H9 (cell line): ENCODE results near the gene DTNA. TPM values are rescaled to one million over a fixed set of nuclear protein-coding genes. Genes with fewer than 3 reads are reported as not detected.

ENCODE experiments used
- DNase-seq: peaks from one replicate; pipeline ENCODE4 v3.0.0-alpha.2; 2017
- H2AFZ ChIP-seq: one replicate; pipeline ENCODE4 v1.6.1; 2013; ENCODE audit warnings: mild to moderate bottlenecking, low read length, control low read depth, moderate library complexity
- H2AK5ac ChIP-seq: 2 replicates; pipeline ENCODE4 v1.6.1; 2013; ENCODE audit warnings: low read length, control low read depth, mixed read lengths; ENCODE audit not compliant: insufficient read length
- H2BK120ac ChIP-seq: one replicate; pipeline ENCODE4 v1.6.1; 2013; ENCODE audit warnings: low read depth, mild to moderate bottlenecking, low read length, control low read depth, inconsistent platforms; ENCODE audit not compliant: poor library complexity, severe bottlenecking
- H2BK12ac ChIP-seq: 2 replicates; pipeline ENCODE4 v1.6.1; 2013; ENCODE audit warnings: low read length, control low read depth, mixed read lengths, low read depth; ENCODE audit not compliant: insufficient read length
- H2BK15ac ChIP-seq: 2 replicates; pipeline ENCODE4 v1.6.1; 2013; ENCODE audit warnings: low read depth, low read length, control low read depth
- H2BK20ac ChIP-seq: one replicate; pipeline ENCODE4 v1.6.1; 2013; ENCODE audit warnings: low read depth, mild to moderate bottlenecking, low read length, control low read depth, inconsistent platforms; ENCODE audit not compliant: poor library complexity, severe bottlenecking
- H2BK5ac ChIP-seq: 2 replicates; pipeline ENCODE4 v1.6.1; 2013; ENCODE audit warnings: low read length, control low read depth, mixed read lengths; ENCODE audit not compliant: insufficient read length
- H3K14ac ChIP-seq: 2 replicates; pipeline ENCODE4 v1.6.1; 2013; ENCODE audit warnings: low read length, control low read depth; ENCODE audit not compliant: insufficient read depth
- H3K18ac ChIP-seq: 2 replicates; pipeline ENCODE4 v1.6.1; 2013; ENCODE audit warnings: low read depth, mild to moderate bottlenecking, mixed read lengths, low read length, control low read depth; ENCODE audit not compliant: insufficient read length
- H3K23ac ChIP-seq: 2 replicates; pipeline ENCODE4 v1.6.1; 2013; ENCODE audit warnings: low read length, control low read depth, mixed read lengths, low read depth; ENCODE audit not compliant: insufficient read length
- H3K23me2 ChIP-seq: 2 replicates; pipeline ENCODE4 v1.6.1; 2013; ENCODE audit warnings: low read depth, mild to moderate bottlenecking, mixed read lengths, low read length, control low read depth; ENCODE audit not compliant: insufficient read length, poor library complexity, severe bottlenecking
- H3K27ac ChIP-seq: 2 replicates; pipeline ENCODE4 v1.5.1; 2013; ENCODE audit warnings: low read length, control low read depth, mixed read lengths, low read depth; ENCODE audit not compliant: insufficient read length
- H3K27me3 ChIP-seq: 2 replicates; pipeline ENCODE4 v1.6.1; 2013; ENCODE audit warnings: low read length, control low read depth, inconsistent platforms; ENCODE audit not compliant: insufficient read depth
- H3K4ac ChIP-seq: 2 replicates; pipeline ENCODE4 v1.6.1; 2013; ENCODE audit warnings: low read depth, mild to moderate bottlenecking, control low read depth, inconsistent platforms, low read length, moderate library complexity
- H3K4me1 ChIP-seq: 2 replicates; pipeline ENCODE4 v1.6.1; 2013; ENCODE audit warnings: low read length, control low read depth, inconsistent platforms; ENCODE audit not compliant: insufficient read depth
- H3K4me2 ChIP-seq: 2 replicates; pipeline ENCODE4 v1.6.1; 2013; ENCODE audit warnings: low read length, control low read depth, mixed read lengths; ENCODE audit not compliant: insufficient read length, insufficient read depth
- H3K56ac ChIP-seq: 2 replicates; pipeline ENCODE4 v1.6.1; 2013; ENCODE audit warnings: low read depth, mild to moderate bottlenecking, mixed read lengths, low read length, control low read depth; ENCODE audit not compliant: insufficient read length
- H3K79me1 ChIP-seq: 2 replicates; pipeline ENCODE4 v1.6.1; 2013; ENCODE audit warnings: low read depth, mild to moderate bottlenecking, moderate library complexity, low read length, control low read depth, inconsistent platforms; ENCODE audit not compliant: insufficient read depth, poor library complexity, severe bottlenecking
- H3K79me2 ChIP-seq: 2 replicates; pipeline ENCODE4 v1.6.1; 2013; ENCODE audit warnings: low read length, control low read depth, inconsistent platforms; ENCODE audit not compliant: insufficient read depth
- H3K9ac ChIP-seq: 2 replicates; pipeline ENCODE4 v1.6.1; 2013; ENCODE audit warnings: low read length, control low read depth, mixed read lengths; ENCODE audit not compliant: insufficient read length; ENCODE audit errors: extremely low read depth
- H3K9me3 ChIP-seq: one replicate; pipeline ENCODE4 v1.6.1; 2013; ENCODE audit warnings: low read depth, low read length, inconsistent platforms; ENCODE audit not compliant: control insufficient read depth
- H3T11ph ChIP-seq: one replicate; pipeline ENCODE4 v1.6.1; 2013; ENCODE audit warnings: mild to moderate bottlenecking, low read length, control low read depth, inconsistent platforms
- H4K20me1 ChIP-seq: one replicate; pipeline ENCODE4 v1.6.1; 2013; ENCODE audit not compliant: control insufficient read depth, insufficient read length, insufficient read depth
- H4K5ac ChIP-seq: 2 replicates; pipeline ENCODE4 v1.6.1; 2013; ENCODE audit warnings: low read depth, mild to moderate bottlenecking, mixed read lengths, low read length, control low read depth; ENCODE audit not compliant: insufficient read length
- H4K8ac ChIP-seq: replicated peaks from 2 replicates; pipeline ENCODE4 v1.6.1; 2013; ENCODE audit warnings: low read length, control low read depth, mixed read lengths, low read depth; ENCODE audit not compliant: insufficient read length
- H4K91ac ChIP-seq: 2 replicates; pipeline ENCODE4 v1.6.1; 2013; ENCODE audit warnings: low read depth, mild to moderate bottlenecking, moderate library complexity, mixed read lengths, low read length, control low read depth; ENCODE audit not compliant: insufficient read length
- H3K27ac Mint-ChIP-seq, 3 experiments: 2 replicates in 2 of 3; 3 replicates in 1 of 3; pipeline ENCODE4 v1.8.0; 2020 to 2021; ENCODE audit warnings: mixed read lengths in 3 of 3, mild to moderate bottlenecking in 1 of 3, moderate library complexity in 1 of 3
- H3K27me3 Mint-ChIP-seq: 2 replicates; pipeline ENCODE4 v1.8.0; 2021; ENCODE audit warnings: low read depth, mild to moderate bottlenecking, moderate library complexity, mixed read lengths
- H3K36me3 Mint-ChIP-seq, 3 experiments: 2 replicates in 2 of 3; 3 replicates in 1 of 3; pipeline ENCODE4 v1.8.0; 2020 to 2021; ENCODE audit warnings: low read depth in 3 of 3, mixed read lengths in 3 of 3; ENCODE audit not compliant: insufficient read depth in 1 of 3
- H3K4me1 Mint-ChIP-seq, 2 experiments: 2 replicates each; pipeline ENCODE4 v1.8.0; 2020; ENCODE audit warnings: mixed read lengths in 2 of 2
- H3K4me3 Mint-ChIP-seq, 2 experiments: 2 replicates in 1 of 2; 3 replicates in 1 of 2; pipeline ENCODE4 v1.8.0; 2020 to 2021; ENCODE audit warnings: mild to moderate bottlenecking in 2 of 2, mixed read lengths in 2 of 2, moderate library complexity in 1 of 2
- H3K9me3 Mint-ChIP-seq, 2 experiments: 2 replicates in 1 of 2; 3 replicates in 1 of 2; pipeline ENCODE4 v1.8.0; 2020; ENCODE audit warnings: mild to moderate bottlenecking in 2 of 2, mixed read lengths in 2 of 2, moderate library complexity in 1 of 2
- WGBS: extraction: QIAGEN DNeasy Blood & Tissue Kit; methylation state at CpG from one replicate; pipeline ENCODE4 v1.1.7; 2013; ENCODE audit warnings: missing lambda C conversion rate, low lambda C conversion rate, mixed read lengths; ENCODE audit not compliant: insufficient read length; ENCODE audit errors: extremely low coverage; 5-methylcytosine and 5-hydroxymethylcytosine counted together
- total RNA-seq: library from RNA; stranded (reverse); gene quantifications from 2 replicates; pipeline ENCODE4 v1.2.1, GENCODE V29; 2021
- TF ChIP-seq, protein P1 (sequence below): fragments of 200-600 bp; sonication (generic); conservative IDR thresholded peaks from 3 replicates; pipeline ENCODE4 v1.8.0; 2021; ENCODE audit warnings: antibody characterized with exemption, mild to moderate bottlenecking

The DTNA gene
- total RNA-seq, 1 experiment from 2014 or later, result 25.5 TPM

DNA sequence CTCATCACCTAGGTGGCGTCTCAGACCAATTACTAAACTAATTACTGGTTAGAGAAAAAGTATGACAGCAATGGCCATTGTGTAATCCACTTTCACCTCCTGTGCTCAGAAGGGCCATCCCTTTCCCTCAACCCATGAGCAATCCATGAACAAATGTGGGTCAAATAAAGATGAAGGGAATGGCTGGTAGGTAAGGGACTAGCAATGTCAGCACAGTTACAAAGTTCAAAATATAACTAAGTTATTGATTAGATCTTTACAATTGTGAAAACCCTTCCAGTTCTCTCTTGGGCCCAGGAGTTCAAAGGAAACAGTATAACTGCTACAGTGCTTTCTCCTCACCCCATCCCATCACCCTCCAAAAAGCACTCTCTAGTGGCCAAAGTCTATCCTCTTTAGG, 98.3 kb downstream of the DTNA start:
- no peaks in the 10 kb centered on the region for H3K79me1 ChIP-seq
- H3K79me2 ChIP-seq, result no peaks in the 10 kb centered on the region
- H2AK5ac ChIP-seq, result no peak overlapping the region
- H3K9ac ChIP-seq, result no peak overlapping the region
- H3K27me3 Mint-ChIP-seq, result no peaks in the 10 kb centered on the region; the same call in 1 of the 2 replicates
- no peaks in the 10 kb centered on the region for H3K9me3 ChIP-seq
- H3K27ac Mint-ChIP-seq, result no peak overlapping the region
- H2BK12ac ChIP-seq, result peak overlapping the region; percentile 90
- no peak overlapping the region for H3K56ac ChIP-seq
- H3K4me1 Mint-ChIP-seq, result peaks cover 23 to 35% of the 10 kb centered on the region in 2 experiments
- no peak overlapping the region for H4K91ac ChIP-seq
- no peak overlapping the region for H4K5ac ChIP-seq
- H3K9me3 Mint-ChIP-seq, result no peaks in the 10 kb centered on the region
- DNase-seq, result no peak
- no peak overlapping the region for H2BK20ac ChIP-seq
- H3K14ac ChIP-seq, result no peak overlapping the region
- H3K27me3 ChIP-seq, result no peaks in the 10 kb centered on the region
- H3K23ac ChIP-seq, result no peak overlapping the region
- H2AFZ ChIP-seq, result no peak overlapping the region
- no peak overlapping the region for H3K18ac ChIP-seq
- no peak overlapping the region for H3K4me3 Mint-ChIP-seq
- TF ChIP-seq, protein P1, sequence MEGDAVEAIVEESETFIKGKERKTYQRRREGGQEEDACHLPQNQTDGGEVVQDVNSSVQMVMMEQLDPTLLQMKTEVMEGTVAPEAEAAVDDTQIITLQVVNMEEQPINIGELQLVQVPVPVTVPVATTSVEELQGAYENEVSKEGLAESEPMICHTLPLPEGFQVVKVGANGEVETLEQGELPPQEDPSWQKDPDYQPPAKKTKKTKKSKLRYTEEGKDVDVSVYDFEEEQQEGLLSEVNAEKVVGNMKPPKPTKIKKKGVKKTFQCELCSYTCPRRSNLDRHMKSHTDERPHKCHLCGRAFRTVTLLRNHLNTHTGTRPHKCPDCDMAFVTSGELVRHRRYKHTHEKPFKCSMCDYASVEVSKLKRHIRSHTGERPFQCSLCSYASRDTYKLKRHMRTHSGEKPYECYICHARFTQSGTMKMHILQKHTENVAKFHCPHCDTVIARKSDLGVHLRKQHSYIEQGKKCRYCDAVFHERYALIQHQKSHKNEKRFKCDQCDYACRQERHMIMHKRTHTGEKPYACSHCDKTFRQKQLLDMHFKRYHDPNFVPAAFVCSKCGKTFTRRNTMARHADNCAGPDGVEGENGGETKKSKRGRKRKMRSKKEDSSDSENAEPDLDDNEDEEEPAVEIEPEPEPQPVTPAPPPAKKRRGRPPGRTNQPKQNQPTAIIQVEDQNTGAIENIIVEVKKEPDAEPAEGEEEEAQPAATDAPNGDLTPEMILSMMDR, result no peak
- H4K20me1 ChIP-seq, result no peaks in the 10 kb centered on the region
- no peak overlapping the region for H3K27ac ChIP-seq
- no peak overlapping the region for H2BK120ac ChIP-seq
- H3K36me3 Mint-ChIP-seq, result no peaks in the 10 kb centered on the region; a peak in 1 of 7 replicates
- no peak overlapping the region for H3K4me2 ChIP-seq
- no peak overlapping the region for H4K8ac ChIP-seq
- no CpG with 5 or more reads among the region's 1 CpG for WGBS
- no peak overlapping the region for H2BK15ac ChIP-seq
- no peak overlapping the region for H2BK5ac ChIP-seq
- H3K4me1 ChIP-seq, result 0 out of 2 replicates have a peak, but pooled peaks cover 2% of the 10 kb centered on the region
- H3K23me2 ChIP-seq, result no peaks in the 10 kb centered on the region
- no peak overlapping the region for H3K4ac ChIP-seq
- H3T11ph ChIP-seq, result no peak overlapping the region
